ENCODE results near the gene BMS1. TPM values are rescaled to one million over a fixed set of nuclear protein-coding genes. Genes with fewer than 3 reads are reported as not detected.

Gene BMS1
- total and polyA plus RNA-seq, 2 of the 13 experiments (the other 11 are each of a cell fraction or from before 2014, with no cell fraction given), result 3.9 to 25.2 TPM

- no peak for TF ChIP-seq ZBTB20 (CRISPR knock-in tag; IDR thresholded peaks at IDR 0.05; ENCODE audit: borderline replicate concordance, low read depth)
- TF ChIP-seq GABPA (IDR thresholded peaks at IDR 0.05; ENCODE audit: low read depth, low read length), result peak; percentile 16; the same call in 1 of the 2 replicates
- no peak for TF ChIP-seq GABPA (CRISPR knock-in tag; IDR thresholded peaks at IDR 0.05; ENCODE audit: low read depth)
- no peaks in the 10 kb centered on the region for H3K36me3 ChIP-seq (replicated peaks in 1 of 2; ENCODE audit: control insufficient read depth in 1 of 2, insufficient read depth in 2 of 2, low read length in 2 of 2)
- 29% methylated on average over 3 of the region's 3 CpGs for WGBS (ENCODE audit: low lambda C conversion rate)
- no peak for DNase-seq (ENCODE audit: low spot score)
- FAIRE-seq, result no peak
- H3K9me3 ChIP-seq (ENCODE audit: low read length), result no peaks in the 10 kb centered on the region
- no peaks in the 10 kb centered on the region for H3K79me2 ChIP-seq (ENCODE audit: insufficient read depth, low read length)
- ChIA-PET POLR2A (no interaction called here), CTCF (ENCODE audit: low intra/inter-chr PET ratio, low total read pairs) (no interaction called here)
- BruUV-seq (replicated peaks), result no TSS peak
- H3K4me2 ChIP-seq (ENCODE audit: low read depth, low read length), result no peak overlapping the region
- H3K4me1 ChIP-seq (ENCODE audit: insufficient read depth, low read length), result no peaks in the 10 kb centered on the region
- in situ Hi-C loops (cut with HindIII; ENCODE audit: extremely low pct_ligation_motif_present, low pct_unique_long_range_greater_than_20kb) (no loop called here), intact Hi-C loops (cut with micrococcal nuclease; ENCODE audit: unreplicated experiment) (no loop called here)
- ATAC-seq, result no peak
- H3K9ac ChIP-seq (ENCODE audit: insufficient read depth, low read depth, low read length), result no peak overlapping the region
- H4K20me1 ChIP-seq (ENCODE audit: insufficient read depth, low read length), result no peaks in the 10 kb centered on the region
- H3K27ac ChIP-seq (ENCODE audit: extremely low read length, insufficient read depth, low read length), result no peak overlapping the region
- no peak overlapping the region for H2AFZ ChIP-seq (ENCODE audit: low read length)
- H3K4me3 ChIP-seq (replicated peaks in 1 of 3; ENCODE audit: insufficient read depth in 1 of 3, low read depth in 2 of 3, low read length in 3 of 3), result no peak overlapping the region
- no peaks in the 10 kb centered on the region for H3K27me3 ChIP-seq (ENCODE audit: control insufficient read depth in 1 of 2, insufficient read depth in 2 of 2, low read length in 2 of 2)
These were observed 38.9 kb upstream of the BMS1 start for GRCh38 chr10:42743697-42744096.

DNA sequence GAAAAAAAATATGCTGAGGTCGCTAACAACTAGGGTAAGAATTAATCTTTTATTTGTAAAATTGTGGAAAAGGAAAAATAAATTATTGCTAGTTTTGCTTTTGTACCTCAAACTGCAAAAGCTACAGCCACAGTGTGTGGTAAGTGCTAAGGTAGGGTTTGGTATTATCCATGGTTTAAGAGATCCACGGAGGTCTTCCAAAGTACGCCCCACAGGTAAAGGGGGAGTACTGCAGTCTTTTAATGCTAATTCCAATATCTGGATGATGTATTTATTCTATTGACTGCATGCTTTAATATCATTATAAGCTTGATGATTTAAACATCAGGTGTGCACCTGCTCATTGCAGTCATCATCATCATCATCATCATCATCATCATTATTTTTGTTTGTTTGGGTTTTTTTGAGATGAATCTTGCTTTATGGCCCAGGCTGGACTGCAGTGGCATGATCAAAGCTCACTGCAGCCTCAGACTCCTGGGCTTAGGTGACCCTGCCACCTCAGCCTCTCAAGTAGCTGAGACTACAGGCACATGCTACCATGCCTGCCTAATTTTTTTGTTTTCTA is 38.4 kb upstream of the BMS1 start:
- ChIA-PET CTCF (ENCODE audit: low intra/inter-chr PET ratio, low total read pairs) (no interaction called here), POLR2A (no interaction called here)
- no TSS peak for BruUV-seq (replicated peaks)
- Histone ChIP-seq H3K36me3 (replicated peaks in 1 of 2; ENCODE audit: control insufficient read depth in 1 of 2, insufficient read depth in 2 of 2, low read length in 2 of 2) (no peaks in the 10 kb centered on the region), H4K20me1 (ENCODE audit: insufficient read depth, low read length) (no peaks in the 10 kb centered on the region), H3K27ac (ENCODE audit: extremely low read length, insufficient read depth, low read length) (no peak overlapping the region), H3K9me3 (ENCODE audit: low read length) (no peaks in the 10 kb centered on the region), H2AFZ (ENCODE audit: low read length) (no peak overlapping the region), H3K4me2 (ENCODE audit: low read depth, low read length) (no peak overlapping the region), H3K9ac (ENCODE audit: insufficient read depth, low read depth, low read length) (no peak overlapping the region), H3K27me3 (ENCODE audit: control insufficient read depth in 1 of 2, insufficient read depth in 2 of 2, low read length in 2 of 2) (no peaks in the 10 kb centered on the region), H3K4me1 (ENCODE audit: insufficient read depth, low read length) (no peaks in the 10 kb centered on the region), H3K4me3 (replicated peaks in 1 of 3; ENCODE audit: insufficient read depth in 1 of 3, low read depth in 2 of 3, low read length in 3 of 3) (no peak overlapping the region), H3K79me2 (ENCODE audit: insufficient read depth, low read length) (no peaks in the 10 kb centered on the region)
- DNase-seq (ENCODE audit: low spot score), result no peak
- WGBS (ENCODE audit: low lambda C conversion rate), result 0% methylated on average over 3 of the region's 3 CpGs
- TF ChIP-seq REPIN1 (CRISPR knock-in tag; IDR thresholded peaks at IDR 0.05; ENCODE audit: borderline replicate concordance, low read depth) (no peak), CREB1 (IDR thresholded peaks at IDR 0.05) (peak; percentile 57), CREB1 (CRISPR knock-in tag; IDR thresholded peaks at IDR 0.05) (no peak), ZNF18 (CRISPR knock-in tag; IDR thresholded peaks at IDR 0.05; ENCODE audit: insufficient replicate concordance) (no peak), MEIS2 (CRISPR knock-in tag; IDR thresholded peaks at IDR 0.05) (no peak)
- peak; percentile 64 for ATAC-seq
- FAIRE-seq, result no peak
- in situ Hi-C loops (cut with HindIII; ENCODE audit: extremely low pct_ligation_motif_present, low pct_unique_long_range_greater_than_20kb), result no loop called here
- intact Hi-C loops (cut with micrococcal nuclease; ENCODE audit: unreplicated experiment), result no loop called here
